Neuronal stem cell (in vitro differentiated cells): ENCODE data around the gene COQ10A.

Experiments
- DNase-seq: peaks from one replicate; pipeline ENCODE4 v3.0.0-alpha.2; 2013; ENCODE audit warnings: low spot score
- H2AFZ ChIP-seq: one replicate; pipeline ENCODE4 v1.6.1; 2013; ENCODE audit warnings: mild to moderate bottlenecking, low read length, inconsistent platforms
- H2AK5ac ChIP-seq: 2 replicates; pipeline ENCODE4 v1.6.1; 2013; ENCODE audit warnings: low read depth, mild to moderate bottlenecking, inconsistent platforms, low read length, moderate library complexity, mixed read lengths
- H2BK120ac ChIP-seq: 2 replicates; pipeline ENCODE4 v1.6.1; 2013; ENCODE audit warnings: low read depth, mild to moderate bottlenecking, inconsistent platforms, low read length, moderate library complexity, mixed read lengths
- H2BK12ac ChIP-seq: one replicate; pipeline ENCODE4 v1.6.1; 2013; ENCODE audit warnings: low read length, inconsistent platforms
- H2BK15ac ChIP-seq: 2 replicates; pipeline ENCODE4 v1.6.1; 2013; ENCODE audit warnings: mild to moderate bottlenecking, low read length, inconsistent platforms, mixed read lengths
- H2BK5ac ChIP-seq: one replicate; pipeline ENCODE4 v1.6.1; 2013; ENCODE audit warnings: inconsistent platforms, mild to moderate bottlenecking, low read length, moderate library complexity
- H3K14ac ChIP-seq: one replicate; pipeline ENCODE4 v1.6.1; 2013; ENCODE audit warnings: low read length, inconsistent platforms
- H3K18ac ChIP-seq: 2 replicates; pipeline ENCODE4 v1.6.1; 2013; ENCODE audit warnings: low read length, inconsistent platforms
- H3K23ac ChIP-seq: 2 replicates; pipeline ENCODE4 v1.6.1; 2013; ENCODE audit warnings: low read depth, mild to moderate bottlenecking, mixed read lengths, low read length, inconsistent platforms; ENCODE audit not compliant: poor library complexity
- H3K27ac ChIP-seq: replicated peaks from 3 replicates; pipeline ENCODE4 v1.5.1; 2013; ENCODE audit warnings: low read length, inconsistent platforms
- H3K27me3 ChIP-seq, 3 experiments: 2 replicates each; pipeline ENCODE4 v1.6.1; 2013; ENCODE audit warnings: low read length in 3 of 3, mild to moderate bottlenecking in 2 of 3, inconsistent platforms in 1 of 3, low read depth in 1 of 3, mixed read lengths in 1 of 3, moderate library complexity in 1 of 3; ENCODE audit not compliant: control insufficient read depth in 3 of 3, insufficient read depth in 3 of 3
- H3K36me3 ChIP-seq, 2 donors: replicated peaks in 1 of 2; 2 replicates each; pipeline ENCODE4 v1.6.1; 2013; ENCODE audit warnings: low read length in 2 of 2; ENCODE audit not compliant: control insufficient read depth in 2 of 2, insufficient read depth in 2 of 2
- H3K4ac ChIP-seq: 2 replicates; pipeline ENCODE4 v1.6.1; 2013; ENCODE audit warnings: inconsistent platforms, mild to moderate bottlenecking, low read length, moderate library complexity
- H3K4me1 ChIP-seq, 2 donors: 1 replicate in 1 of 2; 2 replicates in 1 of 2; pipeline ENCODE4 v1.6.1; 2013; ENCODE audit warnings: low read length in 2 of 2, low read depth in 1 of 2; ENCODE audit not compliant: control insufficient read depth in 2 of 2, insufficient read depth in 1 of 2
- H3K4me2 ChIP-seq: one replicate; pipeline ENCODE4 v1.6.1; 2013; ENCODE audit warnings: mild to moderate bottlenecking, low read length, inconsistent platforms; ENCODE audit not compliant: insufficient read depth, poor library complexity, severe bottlenecking
- H3K4me3 ChIP-seq, 2 donors: 2 replicates each; pipeline ENCODE4 v1.5.1; 2013; ENCODE audit warnings: low read length in 2 of 2, mild to moderate bottlenecking in 2 of 2, inconsistent platforms in 1 of 2, moderate library complexity in 1 of 2
- H3K79me1 ChIP-seq: one replicate; pipeline ENCODE4 v1.6.1; 2013; ENCODE audit warnings: low read depth, mild to moderate bottlenecking, inconsistent platforms, low read length, moderate library complexity
- H3K9ac ChIP-seq: one replicate; pipeline ENCODE4 v1.6.1; 2013; ENCODE audit warnings: mild to moderate bottlenecking, low read depth, low read length, inconsistent platforms; ENCODE audit not compliant: poor library complexity
- H3K9me3 ChIP-seq, 2 donors: replicated peaks in 1 of 2; 2 replicates each; pipeline versions ENCODE3 to v1.6.1; 2013; ENCODE audit warnings: low read length in 2 of 2, mild to moderate bottlenecking in 2 of 2, inconsistent platforms in 1 of 2, low read depth in 1 of 2, mixed read lengths in 1 of 2, moderate library complexity in 1 of 2; ENCODE audit not compliant: control insufficient read depth in 2 of 2, insufficient read depth in 1 of 2
- H4K8ac ChIP-seq: one replicate; pipeline ENCODE4 v1.6.1; 2013; ENCODE audit warnings: low read depth, mild to moderate bottlenecking, inconsistent platforms, low read length, moderate library complexity
- H4K91ac ChIP-seq: one replicate; pipeline ENCODE4 v1.6.1; 2013; ENCODE audit warnings: low read length, low read depth, mild to moderate bottlenecking, inconsistent platforms; ENCODE audit not compliant: poor library complexity
- WGBS, 2 donors: extraction: QIAGEN DNeasy Blood & Tissue Kit; methylation state at CpG; one replicate each; pipeline ENCODE4 v1.1.7; 2013; ENCODE audit warnings: missing lambda C conversion rate in 2 of 2, mixed read lengths in 1 of 2; ENCODE audit not compliant: insufficient read length in 2 of 2, insufficient replicate concordance in 1 of 2; ENCODE audit errors: extremely low coverage in 2 of 2; 5-methylcytosine and 5-hydroxymethylcytosine counted together

COQ10A gene

GRCh38 chr12:56304872-56305590 lies 38.3 kb downstream of the COQ10A start:
- Histone ChIP-seq H3K9ac (no peak overlapping the region), H2AFZ (no peak overlapping the region), H3K23ac (no peak overlapping the region), H3K27me3 (no peaks in the 10 kb centered on the region), H2AK5ac (no peak overlapping the region), H3K14ac (no peak overlapping the region), H3K36me3 (peaks cover 16 to 73% of the 10 kb centered on the region in 2 donors), H3K18ac (no peak overlapping the region), H2BK5ac (no peak overlapping the region), H4K91ac (no peak overlapping the region), H3K9me3 (no peaks in the 10 kb centered on the region), H4K8ac (no peak overlapping the region), H2BK12ac (no peak overlapping the region), H3K79me1 (peaks cover 2% of the 10 kb centered on the region), H3K4ac (no peak overlapping the region), H3K4me1 (peaks cover 5% of the 10 kb centered on the region in 2 donors), H3K4me3 (no peak overlapping the region), H3K4me2 (no peak overlapping the region), H3K27ac (no peak overlapping the region), H2BK120ac (no peak overlapping the region), H2BK15ac (no peak overlapping the region)
- no CpG with 5 or more reads among the region's 8 CpGs for WGBS, 2 donors
- no peak for DNase-seq

GRCh38 chr12:56307221-56307965 lies 40.7 kb downstream of the COQ10A start:
- Histone ChIP-seq H3K4ac (no peak overlapping the region), H2AFZ (no peak overlapping the region), H3K18ac (no peak overlapping the region), H3K36me3 (peaks cover 25 to 81% of the 10 kb centered on the region in 2 donors), H3K79me1 (no peaks in the 10 kb centered on the region), H3K4me3 (no peak overlapping the region), H4K8ac (no peak overlapping the region), H2BK12ac (no peak overlapping the region), H4K91ac (no peak overlapping the region), H2BK120ac (no peak overlapping the region), H3K9ac (no peak overlapping the region), H3K4me1 (no peaks in the 10 kb centered on the region), H2BK5ac (no peak overlapping the region), H3K27me3 (no peaks in the 10 kb centered on the region), H3K4me2 (no peak overlapping the region), H2AK5ac (no peak overlapping the region), H3K27ac (no peak overlapping the region), H3K14ac (no peak overlapping the region), H3K9me3 (no peaks in the 10 kb centered on the region), H3K23ac (no peak overlapping the region), H2BK15ac (no peak overlapping the region)
- no CpG with 5 or more reads among the region's 7 CpGs for WGBS, 2 donors
- DNase-seq: no peak

GRCh38 chr12:56308714-56309113 lies 42.0 kb downstream of the COQ10A start:
- no peak overlapping the region for H3K9ac ChIP-seq
- no peak overlapping the region for H4K91ac ChIP-seq
- H3K4me2 ChIP-seq: no peak overlapping the region
- no peak overlapping the region for H2AFZ ChIP-seq
- no peak overlapping the region for H2BK12ac ChIP-seq
- no peak overlapping the region for H2BK15ac ChIP-seq
- no peak overlapping the region for H3K23ac ChIP-seq
- no peak overlapping the region for H3K27ac ChIP-seq
- no peaks in the 10 kb centered on the region for H3K79me1 ChIP-seq
- H3K18ac ChIP-seq: no peak overlapping the region
- peaks cover 25 to 85% of the 10 kb centered on the region in 2 donors for H3K36me3 ChIP-seq
- H3K4me3 ChIP-seq: no peak overlapping the region
- H3K14ac ChIP-seq: no peak overlapping the region
- DNase-seq: no peak
- H3K4ac ChIP-seq: no peak overlapping the region
- WGBS, 2 donors: no CpG with 5 or more reads among the region's 3 CpGs
- no peaks in the 10 kb centered on the region for H3K9me3 ChIP-seq
- no peak overlapping the region for H2BK120ac ChIP-seq
- no peaks in the 10 kb centered on the region for H3K4me1 ChIP-seq
- H3K27me3 ChIP-seq: no peaks in the 10 kb centered on the region
- H2AK5ac ChIP-seq: no peak overlapping the region
- no peak overlapping the region for H2BK5ac ChIP-seq
- no peak overlapping the region for H4K8ac ChIP-seq

- H3K36me3 ChIP-seq: peaks cover 28 to 77% of the 10 kb centered on the region in 2 donors
- H3K4me2 ChIP-seq: no peak overlapping the region
- H4K91ac ChIP-seq: no peak overlapping the region
- no peak overlapping the region for H3K4me3 ChIP-seq
- no peak overlapping the region for H2BK120ac ChIP-seq
- no CpG with 5 or more reads among the region's 12 CpGs for WGBS, 2 donors
- no peak overlapping the region for H2BK12ac ChIP-seq
- H3K27me3 ChIP-seq: no peaks in the 10 kb centered on the region
- peaks cover 4% of the 10 kb centered on the region for H3K79me1 ChIP-seq
- H2AK5ac ChIP-seq: no peak overlapping the region
- no peak overlapping the region for H3K23ac ChIP-seq
- H4K8ac ChIP-seq: no peak overlapping the region
- no peak overlapping the region for H3K18ac ChIP-seq
- no peak for DNase-seq
- no peak overlapping the region for H3K27ac ChIP-seq
- no peak overlapping the region for H3K14ac ChIP-seq
- peaks cover 3 to 5% of the 10 kb centered on the region in 2 donors for H3K4me1 ChIP-seq
- H2AFZ ChIP-seq: no peak overlapping the region
- H2BK5ac ChIP-seq: no peak overlapping the region
- no peak overlapping the region for H3K4ac ChIP-seq
- no peak overlapping the region for H2BK15ac ChIP-seq
- no peaks in the 10 kb centered on the region for H3K9me3 ChIP-seq
- no peak overlapping the region for H3K9ac ChIP-seq
Measured at GRCh38 chr12:56311003-56311402, 44.3 kb downstream of the COQ10A start.
